ENCODE measurements around the gene PTPRQ.

DNA sequence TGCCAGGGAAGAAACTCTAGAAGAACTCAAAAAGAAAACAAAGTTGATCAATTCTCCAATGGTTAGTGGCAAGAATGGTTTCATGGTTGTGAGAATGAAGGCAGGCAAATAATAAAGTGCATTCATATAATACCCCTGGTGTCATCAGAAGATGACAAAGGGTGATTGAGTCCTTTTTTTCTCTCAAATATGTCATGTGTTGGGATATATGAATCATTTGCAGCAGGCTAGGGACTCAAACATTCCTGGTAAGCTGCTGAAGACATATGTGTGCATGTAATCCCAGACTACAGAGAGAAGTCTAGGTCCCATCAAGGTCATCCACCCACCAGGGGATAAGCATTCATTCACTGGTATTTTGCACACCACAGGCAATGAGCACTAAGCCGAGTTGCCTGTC, 181.0 kb downstream of the PTPRQ start:
- TF ChIP-seq, protein P1, sequence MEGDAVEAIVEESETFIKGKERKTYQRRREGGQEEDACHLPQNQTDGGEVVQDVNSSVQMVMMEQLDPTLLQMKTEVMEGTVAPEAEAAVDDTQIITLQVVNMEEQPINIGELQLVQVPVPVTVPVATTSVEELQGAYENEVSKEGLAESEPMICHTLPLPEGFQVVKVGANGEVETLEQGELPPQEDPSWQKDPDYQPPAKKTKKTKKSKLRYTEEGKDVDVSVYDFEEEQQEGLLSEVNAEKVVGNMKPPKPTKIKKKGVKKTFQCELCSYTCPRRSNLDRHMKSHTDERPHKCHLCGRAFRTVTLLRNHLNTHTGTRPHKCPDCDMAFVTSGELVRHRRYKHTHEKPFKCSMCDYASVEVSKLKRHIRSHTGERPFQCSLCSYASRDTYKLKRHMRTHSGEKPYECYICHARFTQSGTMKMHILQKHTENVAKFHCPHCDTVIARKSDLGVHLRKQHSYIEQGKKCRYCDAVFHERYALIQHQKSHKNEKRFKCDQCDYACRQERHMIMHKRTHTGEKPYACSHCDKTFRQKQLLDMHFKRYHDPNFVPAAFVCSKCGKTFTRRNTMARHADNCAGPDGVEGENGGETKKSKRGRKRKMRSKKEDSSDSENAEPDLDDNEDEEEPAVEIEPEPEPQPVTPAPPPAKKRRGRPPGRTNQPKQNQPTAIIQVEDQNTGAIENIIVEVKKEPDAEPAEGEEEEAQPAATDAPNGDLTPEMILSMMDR (IDR thresholded peaks at IDR 0.05; ENCODE audit: low read depth, low read length), result no peak
- TF ChIP-seq POLR2A (IDR thresholded peaks at IDR 0.05; ENCODE audit: extremely low read depth, insufficient read length) (no peak), MYC (IDR thresholded peaks at IDR 0.05; ENCODE audit: low read depth, low read length) (no peak)
- TF ChIP-seq, protein P2, sequence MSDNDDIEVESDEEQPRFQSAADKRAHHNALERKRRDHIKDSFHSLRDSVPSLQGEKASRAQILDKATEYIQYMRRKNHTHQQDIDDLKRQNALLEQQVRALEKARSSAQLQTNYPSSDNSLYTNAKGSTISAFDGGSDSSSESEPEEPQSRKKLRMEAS (IDR thresholded peaks at IDR 0.05; ENCODE audit: low read depth, low read length), result no peak
